AG10803 (cell line): ENCODE measurements around the gene COLEC12.

Experiments used
- DNase-seq: peaks from one replicate; pipeline ENCODE4 v3.0.0; 2010; ENCODE audit warnings: low read depth
- H3K4me3 ChIP-seq: 2 replicates; pipeline ENCODE4 v1.5.1; 2011; ENCODE audit warnings: mild to moderate bottlenecking, low read length, control low read depth
- TF ChIP-seq, protein P1 (sequence below): conservative IDR thresholded peaks from 2 replicates; pipeline ENCODE4 v1.5.1; 2011; ENCODE audit warnings: mild to moderate bottlenecking, low read length, control low read depth, inconsistent platforms

COLEC12 gene

GRCh38 chr18:352438-352837 is 148.1 kb downstream of the COLEC12 start:
- TF ChIP-seq, protein P1, sequence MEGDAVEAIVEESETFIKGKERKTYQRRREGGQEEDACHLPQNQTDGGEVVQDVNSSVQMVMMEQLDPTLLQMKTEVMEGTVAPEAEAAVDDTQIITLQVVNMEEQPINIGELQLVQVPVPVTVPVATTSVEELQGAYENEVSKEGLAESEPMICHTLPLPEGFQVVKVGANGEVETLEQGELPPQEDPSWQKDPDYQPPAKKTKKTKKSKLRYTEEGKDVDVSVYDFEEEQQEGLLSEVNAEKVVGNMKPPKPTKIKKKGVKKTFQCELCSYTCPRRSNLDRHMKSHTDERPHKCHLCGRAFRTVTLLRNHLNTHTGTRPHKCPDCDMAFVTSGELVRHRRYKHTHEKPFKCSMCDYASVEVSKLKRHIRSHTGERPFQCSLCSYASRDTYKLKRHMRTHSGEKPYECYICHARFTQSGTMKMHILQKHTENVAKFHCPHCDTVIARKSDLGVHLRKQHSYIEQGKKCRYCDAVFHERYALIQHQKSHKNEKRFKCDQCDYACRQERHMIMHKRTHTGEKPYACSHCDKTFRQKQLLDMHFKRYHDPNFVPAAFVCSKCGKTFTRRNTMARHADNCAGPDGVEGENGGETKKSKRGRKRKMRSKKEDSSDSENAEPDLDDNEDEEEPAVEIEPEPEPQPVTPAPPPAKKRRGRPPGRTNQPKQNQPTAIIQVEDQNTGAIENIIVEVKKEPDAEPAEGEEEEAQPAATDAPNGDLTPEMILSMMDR, result no peak
- H3K4me3 ChIP-seq, result no peak overlapping the region
- no peak for DNase-seq

- no peak for DNase-seq
- H3K4me3 ChIP-seq, result no peak overlapping the region
- TF ChIP-seq, protein P1, result no peak
Measured at GRCh38 chr18:350953-351572, 149.4 kb downstream of the COLEC12 start.

DNA sequence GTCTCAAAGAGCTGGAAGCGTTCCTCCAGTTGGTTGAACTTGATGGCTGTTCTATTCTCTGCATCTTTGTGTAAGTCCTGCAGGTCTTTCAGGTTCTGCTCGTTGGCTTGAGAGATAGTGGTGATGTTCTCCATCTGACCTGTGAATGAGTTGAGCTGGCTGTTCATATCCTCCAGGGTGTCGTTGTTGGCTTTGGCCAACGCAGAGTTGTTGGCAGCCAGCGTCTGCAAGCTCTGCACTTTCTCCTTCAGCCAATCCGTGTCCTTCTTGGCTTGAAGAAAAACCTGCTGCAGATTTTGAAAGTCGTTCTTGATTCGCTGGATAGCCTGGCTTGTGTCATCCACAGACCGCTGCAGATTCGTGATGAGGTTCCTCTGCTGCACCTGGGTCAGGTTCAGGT is 153.9 kb downstream of the COLEC12 start:
- no peak overlapping the region for H3K4me3 ChIP-seq
- DNase-seq, result no peak
- TF ChIP-seq, protein P1, result no peak

DNA sequence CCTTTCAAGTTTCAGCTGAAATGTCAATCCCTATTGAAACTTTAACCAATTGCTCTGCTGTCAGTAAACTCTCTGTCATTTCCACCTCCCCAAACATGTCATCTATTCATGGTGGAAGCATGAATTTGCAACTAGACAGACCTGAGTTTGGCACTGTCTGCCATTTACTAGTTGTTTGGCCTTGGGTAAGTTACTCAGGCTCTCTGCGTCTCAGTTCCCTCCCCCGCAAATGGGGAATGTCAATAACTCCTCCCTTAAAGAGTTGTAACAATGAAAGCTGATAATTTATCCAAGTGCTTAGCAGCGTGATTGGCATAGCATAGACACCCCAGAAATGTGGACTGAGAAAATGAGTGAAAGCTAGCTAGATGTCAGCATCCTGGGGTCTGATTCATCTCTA is 159.4 kb downstream of the COLEC12 start:
- H3K4me3 ChIP-seq, result no peak overlapping the region
- TF ChIP-seq, protein P1, result no peak
- DNase-seq, result no peak

- DNase-seq, result no peak
- no peak overlapping the region for H3K4me3 ChIP-seq
- TF ChIP-seq, protein P1, result no peak
Measured at GRCh38 chr18:340044-340443, 160.5 kb downstream of the COLEC12 start.

DNA sequence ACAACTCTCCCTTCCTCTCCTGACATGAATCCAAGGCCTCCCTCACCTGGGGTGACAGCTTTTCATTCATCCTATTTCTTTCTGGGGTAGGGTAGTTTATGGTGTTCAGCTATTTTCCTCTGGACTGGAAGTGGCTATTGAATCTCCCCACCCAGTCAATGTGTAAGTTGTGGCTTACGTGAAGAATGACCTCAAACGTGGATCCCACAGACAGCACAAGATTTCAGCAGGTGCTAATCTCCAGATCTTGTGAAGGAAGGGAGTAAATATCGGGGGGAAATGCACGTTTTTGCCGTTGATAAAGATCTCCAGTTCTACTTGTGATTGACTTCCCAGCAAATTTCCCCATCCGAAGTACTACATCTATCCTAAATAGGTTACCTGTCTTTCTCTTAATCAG is 161.3 kb downstream of the COLEC12 start:
- DNase-seq, result no peak
- H3K4me3 ChIP-seq, result no peak overlapping the region
- TF ChIP-seq, protein P1, result no peak

GRCh38 chr18:336713-337112 is 163.8 kb downstream of the COLEC12 start:
- no peak for DNase-seq
- no peak overlapping the region for H3K4me3 ChIP-seq
- TF ChIP-seq, protein P1, result no peak
